Peyer's patch (tissue), 4 donors: Measurements from ENCODE around the gene POLR2I. TPM values are rescaled to one million over a fixed set of nuclear protein-coding genes. Genes with fewer than 3 reads are reported as not detected.

Experiments
- DNase-seq, 3 donors: peaks; one replicate each; pipeline ENCODE4 v3.0.0-alpha.2; 2017 to 2019
- H3K27ac ChIP-seq, 4 donors: fragments of 200-600 bp; sonication (generic); one replicate each; pipeline ENCODE4 v1.5.1; 2016 to 2019
- H3K27me3 ChIP-seq, 2 donors: fragments of 200-600 bp; sonication (generic); one replicate each; pipeline ENCODE4 v1.5.1; 2019
- H3K36me3 ChIP-seq, 3 donors: fragments of 200-600 bp; sonication (generic); one replicate each; pipeline ENCODE4 v1.5.1; 2016 to 2019
- H3K4me1 ChIP-seq, 4 donors: fragments of 200-600 bp; sonication (generic); one replicate each; pipeline ENCODE4 v1.5.1; 2016 to 2019
- H3K4me3 ChIP-seq, 4 donors: fragments of 200-600 bp; sonication (generic); 1 replicate in 3 of 4; 2 replicates in 1 of 4; pipeline ENCODE4 v1.5.1; 2016 to 2019; ENCODE audit warnings: mild to moderate bottlenecking in 1 of 4
- H3K9me3 ChIP-seq, 4 donors: fragments of 200-600 bp; sonication (generic); one replicate each; pipeline ENCODE4 v1.5.1; 2016 to 2019; ENCODE audit warnings: mild to moderate bottlenecking in 1 of 4
- CTCF ChIP-seq, 6 experiments: fragments of 450-650 bp in 4 of 6; fragments of 200-600 bp in 2 of 6; sonication (generic) in 1 of 6; IDR thresholded peaks; one replicate each; pipeline ENCODE4 v1.5.1; 2017 to 2019; ENCODE audit warnings: antibody characterized with exemption in 6 of 6, mild to moderate bottlenecking in 3 of 6, moderate library complexity in 1 of 6
- POLR2A ChIP-seq, 2 donors: fragments of 450-650 bp; IDR thresholded peaks; one replicate each; pipeline ENCODE4 v1.5.1; 2017; ENCODE audit warnings: antibody characterized with exemption in 2 of 2, mild to moderate bottlenecking in 2 of 2, moderate library complexity in 2 of 2
- total RNA-seq, 4 donors: library from RNA; depleted of rRNA; stranded (reverse); fragments of >200 nt; gene quantifications; one replicate each; pipeline ENCODE4 v1.1.0, GENCODE V29; 2016

POLR2I gene
- total RNA-seq, 4 donors from 2014 or later = 20.7 to 32.0 (median 26.8) TPM

DNA sequence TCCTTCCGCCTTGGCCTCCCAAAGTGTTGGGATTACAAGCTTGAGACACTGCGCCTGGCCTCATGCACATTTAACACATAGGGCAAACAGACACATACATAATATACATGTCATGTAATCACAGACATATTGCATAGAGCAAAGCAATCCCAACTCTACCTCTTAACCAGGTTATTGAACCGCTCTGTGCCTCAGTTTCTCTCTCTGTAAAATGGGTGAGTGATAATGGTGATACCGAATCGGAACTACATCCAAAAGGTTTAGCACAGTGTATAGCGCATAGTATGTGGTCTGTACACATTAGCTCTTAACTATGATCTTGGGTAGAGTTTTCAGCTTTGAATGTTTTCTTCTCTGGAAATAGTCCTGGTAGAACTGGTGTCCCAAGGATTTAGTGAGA lies 29.9 kb upstream of the POLR2I start:
- Histone ChIP-seq H3K27ac (no peak overlapping the region), H3K4me1 (peaks cover 0 to 12% (median 3%) of the 10 kb centered on the region in 4 donors), H3K9me3 (no peaks in the 10 kb centered on the region), H3K4me3 (no peak overlapping the region), H3K36me3 (peaks cover 0 to 80% (median 2%) of the 10 kb centered on the region in 3 donors), H3K27me3 (no peaks in the 10 kb centered on the region)
- DNase-seq = no peak
- TF ChIP-seq CTCF (IDR thresholded peaks at IDR 0.05) = no peak
- TF ChIP-seq POLR2A (IDR thresholded peaks at IDR 0.05) = no peak

DNA sequence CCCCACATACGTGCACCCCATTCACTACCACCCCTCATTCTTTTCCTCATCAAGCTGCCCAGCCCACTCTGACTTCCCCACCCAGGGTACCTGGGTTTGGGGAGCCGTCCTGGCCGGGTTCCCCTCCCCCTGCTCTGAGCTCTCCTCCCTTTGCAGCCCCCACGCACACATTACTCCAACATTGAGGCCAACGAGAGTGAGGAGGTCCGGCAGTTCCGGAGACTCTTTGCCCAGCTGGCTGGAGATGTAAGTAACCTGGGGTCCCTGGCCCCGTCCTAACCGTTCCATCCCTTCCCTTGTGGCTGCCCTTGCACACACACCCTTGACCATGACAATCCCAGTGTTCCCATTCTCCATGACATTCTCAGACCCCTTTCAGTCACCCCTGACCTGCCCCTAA lies 27.8 kb upstream of the POLR2I start:
- Histone ChIP-seq H3K9me3 (no peaks in the 10 kb centered on the region), H3K4me1 (peaks cover 0 to 12% (median 5%) of the 10 kb centered on the region in 4 donors), H3K4me3 (no peak overlapping the region), H3K27ac (no peak overlapping the region), H3K27me3 (no peaks in the 10 kb centered on the region), H3K36me3 (peaks cover 0 to 59% (median 2%) of the 10 kb centered on the region in 3 donors)
- DNase-seq = no peak
- no peak for TF ChIP-seq CTCF (IDR thresholded peaks at IDR 0.05)
- TF ChIP-seq POLR2A (IDR thresholded peaks at IDR 0.05) = no peak

- no peak for TF ChIP-seq CTCF (IDR thresholded peaks at IDR 0.05)
- no peak for TF ChIP-seq POLR2A (IDR thresholded peaks at IDR 0.05)
- peak overlapping the region in 1 of 4 donors; percentile 86 for H3K4me3 ChIP-seq
- DNase-seq = no peak
- peaks cover 0 to 17% (median 5%) of the 10 kb centered on the region in 4 donors for H3K4me1 ChIP-seq
- no peaks in the 10 kb centered on the region for H3K9me3 ChIP-seq
- no peaks in the 10 kb centered on the region for H3K27me3 ChIP-seq
- H3K27ac ChIP-seq = peak overlapping the region in 1 of 4 donors; percentile 7
- peaks cover 0 to 54% (median 2%) of the 10 kb centered on the region in 3 donors for H3K36me3 ChIP-seq
Observed at GRCh38 chr19:36142046-36142445, 27.4 kb upstream of the POLR2I start.

DNA sequence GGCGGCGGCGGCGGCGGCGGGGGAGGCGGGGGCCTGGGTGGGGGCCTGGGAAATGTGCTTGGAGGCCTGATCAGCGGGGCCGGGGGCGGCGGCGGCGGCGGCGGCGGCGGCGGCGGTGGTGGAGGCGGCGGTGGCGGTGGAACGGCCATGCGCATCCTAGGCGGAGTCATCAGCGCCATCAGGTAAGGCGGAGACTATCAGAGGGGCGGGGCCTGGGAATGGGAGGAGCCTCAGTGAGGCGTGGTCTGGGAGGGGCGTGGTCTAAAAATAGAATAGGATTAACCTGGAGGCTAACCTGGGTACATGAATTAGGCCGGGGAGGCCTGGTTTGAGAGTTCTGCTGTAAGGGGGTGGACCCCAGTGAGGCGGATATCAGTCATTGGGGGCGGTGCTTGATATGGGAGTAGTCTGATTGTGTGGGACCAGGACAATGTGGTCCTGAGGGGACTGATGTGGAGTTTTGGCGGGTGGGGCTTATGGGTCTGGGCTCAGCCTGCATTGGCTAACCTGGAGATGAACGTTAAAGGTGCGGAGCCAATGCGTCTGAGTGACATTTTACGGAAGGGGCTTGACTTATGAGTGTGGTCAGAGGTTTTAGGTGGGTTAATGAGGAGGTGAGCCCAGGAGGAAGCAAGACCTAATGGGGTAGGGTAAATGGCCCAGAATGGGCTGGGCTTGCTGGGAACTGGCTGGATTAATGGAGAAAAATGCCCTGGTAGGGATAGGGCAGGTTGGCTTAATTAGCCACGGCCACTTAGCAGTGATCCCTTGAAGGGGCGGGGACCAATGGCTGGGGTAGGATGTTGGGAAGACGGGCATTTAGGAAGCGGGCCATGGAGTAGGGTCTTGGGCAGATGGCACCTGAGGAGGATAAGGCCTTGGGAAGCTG lies 26.6 kb upstream of the POLR2I start:
- Histone ChIP-seq H3K27ac (peak overlapping the region; percentile 93 to 99 (median 97)), H3K36me3 (peaks cover 0 to 47% (median 2%) of the 10 kb centered on the region in 3 donors), H3K4me3 (peak overlapping the region; percentile 69 to 86 (median 82)), H3K4me1 (peaks cover 0 to 18% (median 5%) of the 10 kb centered on the region in 4 donors), H3K27me3 (no peaks in the 10 kb centered on the region), H3K9me3 (no peaks in the 10 kb centered on the region)
- TF ChIP-seq CTCF (IDR thresholded peaks at IDR 0.05) (no peak), POLR2A (IDR thresholded peaks at IDR 0.05) (peak; percentile 35 to 75)
- DNase-seq = peak; percentile 86 to 95 (median 94)

DNA sequence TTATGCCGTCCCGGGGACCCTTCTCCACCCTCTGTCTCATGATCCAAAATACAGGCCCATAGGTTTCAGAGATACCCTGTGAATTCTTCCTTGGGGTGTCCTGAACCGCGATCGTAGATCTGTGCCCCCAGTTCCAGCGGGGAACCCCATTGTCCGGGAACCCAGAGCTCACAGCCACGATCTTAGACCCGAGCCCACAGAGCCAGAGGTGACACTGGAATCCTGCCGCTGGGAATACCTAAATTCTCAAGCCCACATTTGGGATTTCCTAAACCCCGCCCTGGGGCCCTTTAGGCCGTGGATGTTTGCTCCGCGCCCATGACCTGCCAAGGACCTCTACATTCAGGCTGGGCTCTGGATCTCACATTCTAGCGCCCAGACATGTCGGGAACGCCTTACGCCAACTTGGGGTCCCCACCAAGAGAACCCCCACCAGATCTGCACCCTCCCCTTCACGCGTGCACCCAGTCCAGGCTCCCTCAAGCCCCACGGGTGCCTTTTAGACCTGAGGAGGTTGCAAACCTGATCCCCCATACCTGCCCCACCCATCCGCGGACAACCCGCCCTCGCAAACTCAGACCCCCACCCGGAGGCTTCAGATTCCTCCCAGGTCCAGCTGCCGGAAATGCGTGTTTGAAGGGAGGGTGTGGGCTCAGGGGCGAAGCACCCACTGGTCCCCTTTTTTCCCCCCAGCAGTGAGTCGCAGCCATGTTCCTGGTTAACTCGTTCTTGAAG lies 25.8 kb upstream of the POLR2I start:
- no peaks in the 10 kb centered on the region for H3K27me3 ChIP-seq
- peak overlapping the region; percentile 69 to 86 (median 82) for H3K4me3 ChIP-seq
- TF ChIP-seq POLR2A (IDR thresholded peaks at IDR 0.05) = no peak
- no peak for TF ChIP-seq CTCF (IDR thresholded peaks at IDR 0.05)
- peak in 2 of 3 donors; percentile 50 to 72 for DNase-seq
- peaks cover 0 to 38% (median under 1%) of the 10 kb centered on the region in 3 donors for H3K36me3 ChIP-seq
- peak overlapping the region; percentile 93 to 99 (median 97) for H3K27ac ChIP-seq
- H3K9me3 ChIP-seq = no peaks in the 10 kb centered on the region
- peaks cover 0 to 18% (median 5%) of the 10 kb centered on the region in 4 donors for H3K4me1 ChIP-seq
